ENCODE data around the gene KIAA1958.

GRCh38 chr9:112555101-112555643 lies 68.5 kb downstream of the KIAA1958 start:
- TF ChIP-seq CTCF (conservative IDR thresholded peaks at IDR 0.05) (no peak), ZFX (IDR thresholded peaks at IDR 0.05) (no peak)

Data from C4-2B (cell line).